Stimulated activated CD4-positive, alpha-beta T cell treated with anti-CD3 and anti-CD28 coated beads, Interleukin-1b, Interleukin-23, amount 100 ng/mL, for 4 hours (primary cell): Measurements from ENCODE around the gene PADI2.
"Not testable (repeated sequence)": the region's sequence is repeated elsewhere in the genome, so short reads cannot be mapped to it uniquely, and the experiment has no call there.

Source experiments
- DNase-seq, 2 donors: peaks; one replicate each; pipeline ENCODE4 v3.0.0-alpha.2; 2020; ENCODE audit warnings: low read depth in 2 of 2

The PADI2 gene

DNA sequence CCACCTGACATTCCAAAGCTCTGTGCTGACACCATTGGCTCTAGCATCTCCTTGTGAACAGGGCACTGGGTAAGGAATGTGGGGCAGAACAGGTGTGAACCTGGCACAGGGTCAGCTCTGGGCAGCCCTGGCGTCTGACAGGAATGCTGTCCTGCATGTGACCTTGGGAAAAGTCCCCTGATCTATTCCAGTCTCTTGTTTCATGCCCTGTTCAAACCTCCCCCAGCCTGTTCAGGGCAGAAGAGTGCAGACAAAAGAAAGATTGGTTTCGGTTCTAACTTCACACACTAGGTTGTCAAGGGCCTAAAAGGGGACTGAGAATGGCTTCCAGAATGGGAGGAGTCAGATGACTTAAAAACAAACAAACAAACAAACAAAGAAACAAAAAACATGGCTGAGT lies 37.8 kb downstream of the PADI2 start:
- no peak for DNase-seq

DNA sequence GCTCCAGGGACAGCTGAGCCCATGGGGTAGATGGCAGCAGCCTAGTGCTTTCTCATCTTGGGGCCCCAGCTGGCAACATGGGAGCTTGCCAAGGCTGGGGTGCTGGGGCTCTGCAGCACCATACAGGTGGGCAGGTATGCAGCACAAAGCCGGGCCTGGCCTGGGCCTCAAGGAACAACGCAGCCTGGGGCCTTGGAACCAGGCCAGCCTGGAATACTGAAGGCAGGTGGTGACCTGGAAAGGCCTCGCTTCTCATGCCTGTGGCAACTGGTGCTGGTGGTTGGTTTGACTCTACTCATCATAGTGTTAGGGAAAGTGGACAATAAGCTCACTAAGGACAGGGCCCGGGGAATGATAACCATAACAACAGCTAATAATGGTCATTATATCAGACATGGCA lies 38.4 kb downstream of the PADI2 start:
- no peak for DNase-seq

DNA sequence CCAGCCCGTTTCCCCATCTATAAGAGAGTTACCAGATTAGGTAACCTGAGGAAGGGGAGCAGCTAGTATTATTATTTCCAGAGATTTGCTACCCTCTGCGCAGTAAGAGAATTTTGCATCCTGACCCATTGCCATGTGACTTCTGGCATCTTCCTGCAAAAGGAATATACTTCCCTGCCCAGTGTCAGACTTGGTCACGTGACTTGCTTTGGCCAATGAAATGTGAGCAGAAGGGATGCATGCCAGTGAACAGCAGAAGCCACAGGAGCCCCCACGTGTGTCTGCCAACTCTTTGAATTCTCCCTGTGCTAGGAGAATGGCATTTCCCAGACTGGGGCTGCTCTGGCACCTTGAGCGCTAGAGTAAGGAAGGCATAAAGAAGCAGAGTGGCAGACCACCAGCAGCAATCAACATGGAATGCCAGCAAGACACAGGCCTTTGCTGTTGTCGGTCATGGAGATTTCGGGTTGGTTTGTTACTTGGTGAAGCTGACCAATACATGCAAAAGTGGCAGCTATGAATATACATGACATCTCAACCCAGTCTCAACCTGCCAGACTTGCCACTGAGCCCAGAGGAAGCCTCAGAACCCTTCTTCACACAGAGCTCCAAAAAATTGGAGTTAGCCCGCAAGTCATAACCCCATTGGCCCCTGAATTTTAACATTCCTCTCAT lies 39.0 kb downstream of the PADI2 start:
- DNase-seq, result no peak

DNA sequence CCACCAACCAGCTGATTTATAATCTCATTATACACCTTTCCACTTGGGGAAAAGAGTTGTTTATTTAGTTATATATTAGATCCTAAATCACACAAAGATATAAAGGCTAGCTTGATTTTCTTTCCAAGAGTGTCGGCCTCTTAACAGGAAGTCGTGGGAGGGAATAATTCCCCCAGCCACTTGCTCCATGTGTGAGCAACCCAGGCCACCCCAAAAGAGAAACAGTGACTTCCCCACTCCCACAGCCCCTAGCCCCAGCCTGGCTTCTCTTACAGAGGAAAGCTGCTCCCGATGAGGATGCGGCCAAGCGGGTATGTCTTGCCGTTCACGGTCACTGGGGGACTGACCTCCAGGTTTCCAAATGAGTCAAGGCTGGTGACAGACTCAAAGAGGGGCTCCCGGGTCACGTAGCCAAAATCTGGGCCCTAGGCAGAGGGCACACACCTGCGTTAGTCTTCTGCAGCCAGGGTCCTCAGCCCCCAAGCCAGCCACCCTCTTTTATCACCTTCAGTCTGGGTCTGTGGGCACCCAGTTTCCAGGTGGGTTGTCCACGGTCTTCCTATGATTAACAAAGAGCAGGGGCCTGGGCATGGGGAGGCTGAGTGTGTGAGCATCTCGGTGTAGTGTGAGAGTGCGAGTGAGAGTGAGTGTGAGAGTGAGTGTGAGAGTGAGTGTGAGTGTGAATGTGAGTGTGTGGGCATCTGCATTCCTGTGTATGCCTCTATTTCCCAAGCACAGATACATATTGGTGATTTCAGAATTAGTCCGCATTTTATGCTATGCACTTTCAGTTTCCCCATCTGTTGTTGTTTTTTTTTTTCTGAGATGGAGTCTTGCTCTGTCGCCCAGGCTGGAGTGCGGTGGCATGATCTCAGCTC lies 40.0 kb downstream of the PADI2 start:
- DNase-seq, result no peak

DNA sequence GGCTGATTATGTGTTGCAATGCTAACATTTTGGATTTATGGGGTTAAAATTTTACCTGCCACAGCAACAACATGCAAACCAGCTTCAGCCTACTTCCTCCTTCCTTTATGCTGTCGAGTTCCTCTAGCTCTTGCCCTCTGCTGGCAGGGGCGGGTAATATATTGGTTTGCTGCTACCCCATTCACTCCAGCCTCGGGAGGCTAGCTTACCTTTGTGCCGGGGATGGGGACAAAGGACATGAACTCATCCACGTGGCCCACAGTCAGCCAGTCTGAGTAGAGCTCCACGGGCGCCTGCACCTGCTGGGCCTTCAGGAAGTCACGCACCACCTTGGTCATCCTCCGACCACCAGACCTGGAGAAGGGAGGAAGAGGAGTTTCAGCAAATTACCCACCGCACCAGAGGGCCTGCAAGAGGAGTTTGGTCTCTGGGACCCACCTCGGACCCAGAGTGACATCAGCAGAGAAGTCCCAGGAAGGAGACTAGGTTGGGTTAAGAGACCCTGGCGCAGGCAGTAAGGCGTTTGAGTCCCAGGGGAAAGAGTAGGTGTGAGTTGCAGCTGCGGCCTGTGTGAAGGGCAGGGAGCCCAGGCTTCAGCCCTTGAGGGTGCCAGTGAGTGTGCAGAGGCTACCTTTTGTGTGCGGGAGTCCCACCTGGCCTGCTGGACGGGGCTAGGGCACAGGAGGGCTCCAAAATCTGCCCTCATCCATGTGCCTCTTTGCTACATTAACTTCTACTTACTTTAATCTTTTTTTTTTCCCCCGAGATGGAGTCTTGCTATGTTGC lies 43.6 kb downstream of the PADI2 start:
- DNase-seq, result no peak

DNA sequence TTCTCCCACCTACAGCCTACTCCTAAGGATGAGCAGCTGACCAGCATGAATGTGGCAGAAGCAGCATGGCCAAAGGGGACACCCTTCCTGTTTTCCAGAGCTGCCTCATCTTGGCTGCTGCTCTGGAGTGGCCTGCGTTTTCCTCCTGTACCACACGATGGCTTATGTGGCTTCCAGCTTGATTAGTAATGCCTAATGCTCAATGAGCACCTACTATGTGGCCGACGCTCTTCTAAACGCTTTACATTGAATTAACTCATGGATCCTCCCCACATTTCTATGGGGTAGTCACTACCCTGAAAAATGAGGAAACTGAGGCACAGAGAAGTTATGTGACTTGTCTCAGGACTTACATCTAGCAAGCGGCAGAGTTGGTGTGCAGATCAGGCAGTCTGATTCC lies 47.5 kb downstream of the PADI2 start:
- no peak for DNase-seq

DNA sequence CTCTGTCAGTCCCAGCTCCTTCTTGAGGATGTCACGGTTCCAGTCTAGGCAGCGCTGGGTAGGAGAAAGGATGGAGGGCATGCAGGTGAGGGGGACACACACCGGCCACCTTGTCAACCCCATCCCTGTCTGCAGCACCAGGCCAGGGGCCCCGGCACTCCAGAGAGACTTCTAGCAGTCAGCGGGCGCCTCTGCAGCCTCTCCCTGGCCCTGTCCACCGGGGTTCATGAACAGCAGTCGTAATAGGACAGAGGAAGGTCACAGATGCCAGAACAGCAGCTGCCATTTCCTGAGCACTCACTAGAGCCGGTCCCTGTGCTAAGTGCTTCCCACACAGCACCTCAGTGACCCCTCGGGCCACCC lies 49.1 kb downstream of the PADI2 start:
- no peak for DNase-seq

DNA sequence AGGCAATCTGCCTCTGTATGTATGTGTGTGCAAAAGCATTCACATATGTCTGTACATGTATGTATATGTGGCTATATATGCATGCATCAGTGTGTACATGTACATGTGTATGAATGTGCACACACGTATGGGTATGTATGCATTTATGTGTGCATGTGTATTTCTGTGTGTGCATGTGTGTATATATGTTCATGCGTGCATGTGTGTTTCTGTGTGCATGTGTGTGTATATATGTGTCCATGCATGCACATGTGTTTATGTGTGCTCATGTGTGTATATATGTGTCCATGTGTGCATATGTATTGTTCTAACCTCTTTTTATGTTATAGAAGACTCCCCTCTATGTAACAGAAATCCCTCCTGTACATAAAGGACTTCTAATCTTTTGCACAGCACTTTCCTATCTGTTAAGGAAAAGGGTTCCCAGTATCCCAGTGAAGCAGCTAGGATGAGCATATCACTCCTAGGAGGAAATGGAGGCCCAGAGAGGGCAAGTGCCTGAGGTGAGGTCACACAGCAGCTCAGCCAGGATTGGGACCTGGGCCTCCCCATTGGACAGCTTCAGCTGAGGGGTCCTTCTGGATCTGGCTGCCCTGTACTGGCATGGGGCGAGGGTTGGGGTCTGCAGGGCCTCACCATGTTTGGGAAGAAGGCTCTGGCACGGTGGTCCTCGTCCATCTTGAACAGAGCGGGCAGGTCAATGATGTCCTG lies 49.6 kb downstream of the PADI2 start:
- no peak for DNase-seq

DNA sequence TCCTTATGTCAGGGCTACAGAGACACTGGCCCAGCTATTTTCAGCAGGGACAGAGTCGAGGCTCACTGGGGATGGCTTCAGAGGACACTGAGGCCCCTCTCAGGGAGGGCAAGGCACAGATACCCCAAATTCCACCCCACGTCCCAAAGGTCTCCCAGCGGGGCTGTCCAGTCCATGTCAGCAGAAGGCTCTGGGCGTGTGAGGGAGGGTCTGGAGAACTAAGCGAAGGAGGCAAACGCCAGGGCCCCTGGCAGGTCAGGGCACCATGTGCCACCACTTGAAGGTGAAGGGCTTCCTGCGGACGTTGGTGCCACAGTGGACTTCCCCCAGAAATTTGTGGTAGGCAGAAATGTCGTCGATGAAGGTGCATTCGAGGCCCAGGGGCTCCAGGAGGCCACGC lies 50.5 kb downstream of the PADI2 start:
- DNase-seq, result no peak

DNA sequence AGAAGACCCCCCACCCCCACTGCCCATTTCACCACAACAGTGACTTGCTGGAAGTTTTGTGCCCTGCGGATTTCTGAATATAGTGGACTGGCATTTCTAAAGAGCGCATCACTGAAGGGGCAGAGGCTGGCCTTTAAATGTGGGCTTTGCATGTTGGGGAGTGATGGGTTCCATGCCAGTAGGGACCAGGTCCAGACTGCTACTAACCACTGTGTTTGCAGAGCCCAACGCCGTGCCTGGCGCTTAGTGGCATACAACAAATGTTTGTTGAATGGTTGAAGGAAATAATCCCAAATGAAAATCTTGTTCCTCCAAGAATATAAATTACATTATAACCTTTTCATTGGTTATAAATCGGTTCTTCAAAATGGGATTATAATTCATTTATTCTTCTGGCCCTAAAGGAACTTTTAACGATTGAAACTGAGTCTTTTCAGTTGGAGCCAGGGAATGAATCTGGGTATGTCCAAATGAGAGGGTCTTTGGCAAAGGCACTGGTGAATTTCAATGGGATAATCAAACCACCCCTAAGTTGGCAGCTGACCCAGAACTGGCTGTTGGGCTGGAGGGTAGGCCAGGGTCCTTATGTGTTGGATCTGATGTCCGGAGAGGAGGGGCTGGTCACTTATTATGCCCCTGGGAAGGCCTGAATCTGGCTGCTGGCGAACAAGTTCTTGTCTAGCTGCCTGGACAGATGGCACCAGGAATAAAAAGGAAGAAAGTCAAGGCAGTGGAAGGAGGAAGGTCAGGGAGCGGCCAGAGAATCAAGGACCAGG lies 51.6 kb downstream of the PADI2 start:
- DNase-seq, result no peak

DNA sequence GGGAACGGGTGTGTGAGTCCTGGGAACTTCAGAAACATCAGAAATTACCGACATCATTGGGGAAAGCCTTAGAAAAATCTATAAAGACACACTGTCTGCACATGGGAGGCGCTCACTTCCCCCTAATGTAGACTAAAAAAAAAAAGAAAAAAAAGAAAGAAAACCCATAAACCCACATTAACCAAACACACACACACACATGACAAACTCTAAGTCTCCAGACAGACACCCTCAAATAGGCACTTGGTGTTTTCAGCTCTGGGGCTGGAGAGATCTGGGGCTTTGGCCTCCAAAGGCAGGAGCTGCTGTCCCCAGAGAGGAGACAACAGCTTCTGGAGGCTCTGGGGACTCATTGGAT lies 52.2 kb downstream of the PADI2 start:
- no peak for DNase-seq

DNA sequence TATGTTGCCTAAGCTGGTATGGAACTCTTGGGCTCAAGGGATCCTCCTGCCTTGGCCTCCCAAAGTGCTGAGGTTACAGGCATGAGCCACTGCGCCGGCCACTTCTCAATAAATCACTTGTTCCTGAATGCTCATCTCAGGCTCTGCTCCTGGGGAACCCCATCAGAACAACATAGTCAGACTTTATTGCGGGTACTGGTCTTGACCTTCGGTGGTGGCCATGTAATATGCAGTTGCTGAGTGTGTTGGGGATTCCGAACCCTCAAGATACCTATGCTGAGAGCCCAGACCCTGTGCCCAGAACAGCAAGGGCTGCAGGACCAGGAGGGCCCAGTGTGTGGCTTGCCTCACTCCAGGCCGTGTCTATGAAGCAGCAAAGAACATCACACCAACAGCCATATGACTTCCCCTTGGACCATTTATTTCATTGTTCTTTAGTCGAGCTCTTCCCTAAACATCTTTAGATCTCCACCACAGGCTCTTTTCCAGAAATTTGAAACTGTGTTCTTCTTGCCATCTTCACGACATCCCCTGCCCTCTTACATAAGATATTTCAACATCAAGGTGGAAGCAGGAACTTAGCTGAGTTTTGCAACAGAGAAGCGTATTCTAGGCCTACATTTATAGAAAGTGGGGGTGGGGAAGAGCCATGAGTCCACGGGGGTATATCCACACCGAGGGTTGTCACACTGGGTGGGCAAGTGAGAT lies 52.7 kb downstream of the PADI2 start:
- DNase-seq, result no peak

DNA sequence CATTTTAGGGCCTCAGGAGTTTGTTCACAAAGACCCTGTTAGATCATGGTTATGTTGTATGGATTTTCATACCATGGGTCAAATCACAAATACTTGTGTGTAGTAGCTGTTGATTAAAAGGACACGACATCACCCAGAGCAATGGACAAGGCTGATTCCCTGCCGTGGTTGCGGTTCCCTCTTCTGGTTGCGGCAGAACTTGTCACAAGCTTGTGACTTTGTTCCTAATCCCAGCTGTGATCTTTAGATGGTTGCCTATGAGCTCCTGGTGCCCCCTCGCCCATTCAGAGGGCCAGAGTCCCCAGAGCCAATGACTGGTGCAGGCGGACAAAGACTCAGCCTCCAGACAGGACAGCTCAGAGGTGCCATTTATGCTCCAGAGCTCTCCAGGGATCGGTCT lies 53.6 kb downstream of the PADI2 start:
- DNase-seq, result no peak

DNA sequence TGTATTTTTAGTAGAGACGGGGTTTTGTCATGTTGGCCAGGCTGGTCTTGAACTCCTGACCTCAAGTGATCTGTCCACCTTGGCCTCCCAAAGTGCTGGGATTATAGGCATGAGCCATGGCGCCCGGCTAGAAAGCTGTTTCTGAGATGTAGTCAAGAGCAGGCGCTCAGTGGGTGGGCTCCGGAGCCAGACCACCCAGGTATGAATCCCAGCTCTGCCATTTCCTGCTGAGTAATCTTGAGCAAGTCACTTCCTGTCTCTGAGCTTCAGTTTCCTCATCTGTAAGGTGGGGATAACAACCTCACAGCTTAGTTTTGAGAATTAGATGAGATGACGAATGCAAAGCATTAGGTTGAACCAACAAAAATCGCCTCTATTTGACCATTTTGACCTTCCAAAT lies 56.5 kb downstream of the PADI2 start:
- not testable (repeated sequence) for DNase-seq

DNA sequence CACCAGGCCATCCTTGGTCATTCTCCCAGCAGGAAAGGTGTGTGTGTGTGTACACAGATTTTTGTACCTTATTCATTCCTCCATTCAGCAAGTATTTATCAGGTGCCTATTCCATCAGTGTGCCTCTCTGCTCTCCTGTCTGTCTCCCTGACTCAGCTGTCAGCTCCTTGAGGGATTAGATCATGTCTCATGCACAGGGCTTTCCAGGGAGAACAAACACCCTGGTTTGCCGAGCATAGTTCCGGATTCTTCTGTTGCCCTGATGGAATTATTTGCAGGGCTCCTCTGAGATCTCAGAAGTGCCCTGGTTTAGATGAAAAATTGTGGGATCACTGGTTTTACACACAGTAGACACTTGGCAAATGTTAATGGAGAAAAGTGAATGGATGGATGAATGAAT lies 57.4 kb downstream of the PADI2 start:
- no peak for DNase-seq

DNA sequence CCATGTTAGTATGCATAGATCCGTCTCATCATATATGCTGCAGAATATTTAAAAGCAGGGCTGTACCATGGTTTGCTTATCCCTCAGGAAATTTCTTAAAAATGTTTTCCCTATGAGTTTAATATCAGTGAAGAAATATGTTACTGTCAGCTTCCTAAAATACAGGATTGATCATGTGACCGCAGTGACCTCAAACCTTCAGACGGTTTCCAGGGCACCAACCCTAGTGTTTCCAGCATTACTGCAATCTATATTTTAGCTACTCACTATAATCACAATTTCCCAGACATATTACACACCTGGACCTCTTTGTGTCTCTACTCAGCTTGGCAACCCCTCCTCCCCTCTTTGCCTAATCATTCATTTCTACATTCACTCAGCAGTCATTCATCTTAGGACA lies 57.8 kb downstream of the PADI2 start:
- DNase-seq, result no peak

DNA sequence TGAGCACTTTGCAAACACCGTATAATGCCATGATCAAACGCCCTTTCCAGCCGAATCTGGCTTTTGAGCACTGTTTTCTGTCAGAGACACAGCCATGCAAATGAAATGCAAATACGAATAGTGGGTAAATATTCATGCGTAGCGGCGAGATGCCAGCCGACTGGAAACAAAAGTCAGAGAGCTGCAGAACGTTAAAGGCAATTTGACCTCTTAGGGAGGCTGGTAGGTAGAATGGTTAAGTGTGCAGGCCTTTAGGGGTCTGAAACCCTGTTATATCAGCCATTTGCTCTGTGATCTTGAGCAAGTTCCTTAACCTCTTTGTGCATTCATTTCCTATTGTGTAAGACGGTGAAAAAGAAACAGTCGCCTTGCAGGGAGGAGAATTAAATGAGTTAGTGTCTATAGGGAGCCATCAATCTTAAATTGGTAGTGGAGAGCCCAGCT lies 58.9 kb downstream of the PADI2 start:
- DNase-seq, result no peak

DNA sequence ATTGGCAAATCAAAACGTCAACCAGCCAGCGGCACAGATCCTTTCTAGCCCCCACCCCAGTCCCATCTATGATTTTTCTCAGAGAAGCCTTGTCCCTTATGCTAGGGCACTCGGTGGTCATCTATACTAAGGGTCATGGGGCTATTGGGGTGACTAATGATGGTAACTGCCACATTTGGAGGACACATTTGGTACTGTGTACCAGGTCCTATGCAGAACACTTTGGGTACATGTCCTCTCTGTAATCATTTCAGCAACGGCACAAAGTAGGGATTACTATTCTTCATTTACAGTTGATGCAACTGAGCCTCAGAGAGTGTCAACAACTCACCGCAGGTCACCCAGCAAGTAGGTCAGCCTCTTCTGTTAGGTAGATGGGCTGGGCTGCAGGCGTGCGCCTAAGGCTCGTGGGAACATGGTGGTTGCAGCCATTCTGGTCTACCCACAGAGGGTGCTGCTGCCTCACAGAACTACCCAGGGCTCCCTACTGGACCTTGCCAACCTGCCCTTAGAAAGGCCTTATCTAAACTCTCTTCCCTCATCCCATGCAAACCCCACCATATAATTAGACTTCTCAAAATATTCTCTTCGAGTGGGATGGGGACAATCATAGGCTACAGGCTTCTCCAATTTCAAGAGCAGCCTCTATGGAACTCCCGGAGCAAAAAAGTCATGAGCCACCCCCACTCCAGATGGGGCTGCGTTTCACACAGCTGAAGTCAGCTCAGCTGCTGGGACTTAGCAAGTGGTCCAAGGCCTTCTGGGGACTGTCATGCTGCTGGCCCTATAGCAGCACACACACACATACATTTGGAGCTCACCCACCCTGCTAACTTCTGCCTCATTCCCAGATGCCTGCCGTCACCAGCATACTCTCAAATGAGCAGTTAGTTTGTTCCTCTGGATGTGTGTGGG lies 59.6 kb downstream of the PADI2 start:
- no peak for DNase-seq

DNA sequence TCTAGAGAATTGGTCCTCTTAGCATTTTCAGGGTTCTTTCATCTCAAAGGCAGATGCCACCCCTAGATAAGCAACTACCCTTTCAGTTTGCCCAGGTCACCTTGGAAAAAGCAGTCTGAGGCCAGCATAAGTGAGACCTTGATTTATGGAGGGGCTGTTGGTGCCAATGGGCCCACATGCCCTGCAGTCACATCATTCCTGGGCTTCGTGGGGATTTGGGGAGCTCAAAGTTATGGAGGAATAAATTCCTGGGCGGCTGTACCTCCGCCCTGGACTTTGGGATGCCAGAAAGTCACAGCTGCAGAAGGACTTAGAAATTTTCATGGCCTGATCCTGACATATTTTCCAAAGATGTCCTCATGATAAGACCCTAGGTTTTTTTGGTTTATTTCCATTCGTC lies 62.7 kb downstream of the PADI2 start:
- no peak for DNase-seq

DNA sequence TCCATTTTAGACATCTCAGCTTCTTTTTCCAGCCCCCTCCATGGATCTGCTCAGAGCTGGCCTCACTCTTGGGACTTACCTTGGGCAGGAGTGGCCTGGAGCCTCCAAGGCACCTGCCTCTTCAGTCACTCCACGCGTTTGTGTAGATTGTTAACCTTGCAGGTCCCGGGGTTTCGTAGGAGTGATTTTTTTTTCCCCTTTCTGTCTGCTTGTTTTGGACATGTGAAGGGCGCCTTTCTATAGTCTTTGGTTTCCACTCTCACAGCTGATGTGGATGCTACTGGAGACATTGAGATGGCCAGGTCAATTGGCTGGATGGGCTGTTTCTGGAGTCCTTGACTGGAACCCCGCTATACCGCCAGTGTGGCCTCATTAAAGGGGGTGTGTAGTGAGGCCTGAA lies 63.5 kb downstream of the PADI2 start:
- DNase-seq, result no peak
